Activated CD4-positive, alpha-beta T cell treated with anti-CD3 and anti-CD28 coated beads for 4 hours (primary cell): ENCODE results near the gene CXCL8.

ENCODE experiments used
- DNase-seq, 2 donors: peaks; one replicate each; pipeline ENCODE4 v3.0.0-alpha.2; 2020

Gene CXCL8

DNA sequence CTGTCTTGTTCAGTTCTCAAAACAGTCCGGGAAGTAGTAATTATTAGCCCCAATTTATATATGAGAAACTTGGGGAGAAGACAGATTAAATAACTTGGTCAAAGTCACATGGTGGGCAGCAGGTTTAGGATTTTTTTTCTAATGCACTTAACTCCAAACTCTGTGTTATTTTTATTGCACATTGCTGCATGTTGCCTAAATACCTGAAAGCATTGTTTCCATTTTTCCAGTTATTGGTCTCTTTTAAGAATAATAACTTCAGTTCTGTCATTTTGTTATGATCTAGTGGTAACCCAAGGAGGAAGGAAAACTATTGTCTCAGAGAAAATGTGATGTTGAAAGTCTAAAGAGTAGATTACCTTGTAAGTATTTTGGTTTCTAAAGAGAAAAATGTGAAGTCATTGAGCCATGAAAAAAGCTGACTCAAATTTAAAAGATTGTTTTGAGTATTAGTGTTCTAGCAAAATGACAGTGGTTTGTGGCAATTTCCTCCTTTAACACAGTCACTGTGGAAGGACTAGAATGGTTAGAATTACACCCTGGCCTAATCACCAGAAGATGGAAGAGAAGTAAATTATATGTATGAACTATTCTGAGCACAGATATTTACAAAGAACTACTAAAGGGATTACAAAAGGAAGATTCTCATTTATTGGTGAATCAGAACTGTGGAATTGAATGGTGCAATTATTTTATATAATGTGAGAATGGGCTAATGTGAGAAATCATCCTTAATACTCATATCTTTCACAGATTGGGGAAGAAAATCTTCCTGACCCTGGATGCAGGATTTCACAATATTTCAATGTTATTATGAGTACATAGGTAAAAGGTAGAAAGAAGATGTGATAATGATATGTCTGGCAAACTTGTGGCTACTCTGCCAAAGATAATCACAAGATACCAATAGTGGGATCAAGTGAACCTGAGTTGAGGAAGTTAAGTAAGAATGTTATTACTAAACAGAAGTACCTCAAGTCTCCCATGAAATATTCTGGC lies 21.7 kb upstream of the CXCL8 start:
- DNase-seq, result no peak

DNA sequence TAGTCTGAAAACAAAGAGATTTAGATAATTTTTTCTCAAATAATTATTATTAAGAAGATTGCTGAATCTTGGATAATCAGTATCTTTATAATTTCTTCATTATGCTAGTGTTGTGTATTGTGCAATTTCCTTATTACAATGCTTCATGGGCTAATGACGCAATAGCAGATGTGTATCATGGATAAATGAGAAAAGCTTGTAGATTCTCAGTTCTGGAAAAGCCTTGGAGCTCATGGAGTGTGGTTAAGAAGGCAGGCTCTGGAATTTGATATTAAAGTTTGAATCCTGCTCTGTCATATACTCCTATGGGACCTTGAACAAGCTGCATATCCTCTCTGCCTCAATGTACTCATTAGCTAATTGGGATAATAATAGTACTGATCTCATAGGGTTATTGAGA lies 18.9 kb upstream of the CXCL8 start:
- no peak for DNase-seq

DNA sequence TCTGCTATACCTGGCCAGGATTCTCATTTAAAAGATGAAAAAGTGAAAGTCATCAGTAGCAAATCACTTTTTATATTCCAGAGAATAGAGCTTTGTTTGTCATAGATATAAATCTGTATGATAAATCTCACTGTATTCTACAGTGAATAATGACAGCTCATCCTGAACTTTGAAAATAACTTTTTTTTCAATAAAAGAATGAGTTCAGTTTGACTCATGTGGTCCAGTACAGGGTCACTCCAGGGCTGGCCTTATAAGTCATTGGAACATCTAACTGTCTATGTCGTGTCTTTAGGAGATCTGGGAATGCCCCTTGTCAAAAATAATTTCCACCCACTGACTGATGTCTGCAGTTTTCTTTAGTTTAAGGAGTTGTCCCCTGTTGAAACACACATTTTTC lies 18.5 kb upstream of the CXCL8 start:
- DNase-seq, result no peak

DNA sequence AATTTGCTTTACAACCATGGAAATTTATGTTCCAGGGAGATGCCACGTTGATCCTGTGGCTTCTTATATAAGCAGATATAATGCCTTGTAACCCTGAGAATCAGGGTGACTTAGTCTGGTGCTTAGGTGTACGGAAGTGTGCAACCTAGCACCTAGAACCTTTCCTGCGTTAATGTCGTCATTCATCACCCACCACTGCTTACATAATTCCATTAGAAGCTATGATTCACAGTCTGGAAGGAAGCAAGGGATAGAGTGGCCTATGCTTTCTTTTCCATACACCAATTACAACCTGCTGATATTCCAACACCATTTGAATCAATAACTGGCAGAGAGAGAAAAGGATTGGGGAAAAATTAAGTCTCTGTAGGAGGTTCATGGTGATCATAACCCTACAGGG lies 17.3 kb upstream of the CXCL8 start:
- DNase-seq, result no peak

DNA sequence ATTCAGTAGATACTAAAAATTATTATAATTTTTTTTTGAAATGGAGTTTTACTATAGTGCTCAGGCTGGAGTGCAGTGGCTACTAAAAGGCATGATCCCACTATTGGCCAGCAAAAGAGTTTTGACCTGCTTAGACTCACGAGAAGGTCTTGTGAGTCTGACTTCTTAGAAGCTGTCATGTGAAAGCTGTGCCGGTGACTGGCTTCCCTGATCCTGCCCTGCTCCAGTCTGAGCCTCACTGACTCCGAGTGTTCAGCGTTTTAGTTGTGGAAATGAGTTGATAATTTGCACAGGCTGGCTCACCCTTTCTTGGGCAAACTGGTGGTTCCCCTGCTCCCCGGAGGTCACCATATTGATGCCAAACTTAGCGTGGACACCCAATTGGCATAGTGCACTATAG lies 16.4 kb upstream of the CXCL8 start:
- DNase-seq, result no peak

DNA sequence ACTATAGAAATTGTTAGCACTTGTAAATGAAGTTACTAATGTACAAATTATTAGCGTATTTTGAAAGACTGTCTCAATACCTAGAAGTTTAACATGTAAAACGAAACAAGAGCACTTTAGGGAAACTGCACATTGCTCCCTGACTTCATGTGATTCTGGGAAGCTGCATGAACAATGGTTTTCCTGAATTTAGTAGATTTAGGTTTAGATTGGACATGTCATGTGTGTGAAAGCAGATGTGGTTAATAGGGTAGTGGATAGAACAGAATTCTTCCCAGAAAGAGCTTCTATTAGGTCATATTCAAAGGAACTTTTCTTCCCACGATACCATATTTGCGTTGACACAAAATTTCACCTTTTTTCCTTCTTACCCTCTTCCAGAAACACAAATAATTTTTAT lies 14.9 kb upstream of the CXCL8 start:
- DNase-seq, result no peak

DNA sequence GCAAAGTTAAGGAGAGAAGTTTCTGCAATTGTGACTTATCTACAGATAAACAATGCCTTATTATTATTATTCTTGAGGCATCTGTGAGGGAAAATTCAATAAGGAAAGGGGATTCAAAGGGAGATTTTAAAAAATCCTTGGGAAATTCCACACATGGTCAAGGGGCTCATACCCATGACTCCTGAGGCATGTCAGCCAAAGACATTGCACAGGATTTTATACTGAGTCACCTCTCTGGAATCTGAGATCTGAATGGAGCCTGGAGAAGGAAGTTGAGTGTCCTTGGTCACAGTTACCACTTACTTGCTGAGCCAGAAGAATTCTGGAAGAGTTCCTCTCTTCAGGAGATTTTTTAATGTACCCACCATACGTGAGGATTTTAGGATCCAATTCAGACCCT lies 14.4 kb upstream of the CXCL8 start:
- DNase-seq, result no peak

DNA sequence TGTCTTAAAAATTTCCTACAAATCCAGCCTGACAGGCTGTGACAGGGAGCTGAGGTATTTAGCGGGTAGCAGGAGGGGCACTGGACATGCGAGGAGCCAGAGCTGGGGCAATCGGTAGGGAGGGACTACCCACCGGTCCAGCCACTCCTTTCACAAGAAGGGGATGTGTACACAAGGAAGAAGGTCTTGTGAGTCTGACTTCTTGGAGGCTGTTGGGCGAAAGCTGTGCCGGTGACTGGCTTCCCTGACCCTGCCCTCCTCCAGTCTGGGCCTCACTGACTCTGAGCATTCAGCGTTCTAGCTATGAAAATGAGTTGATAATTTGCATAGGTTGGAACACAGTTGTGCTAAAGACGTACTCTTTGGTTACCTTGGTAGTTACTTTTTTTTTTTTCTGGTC lies 12.7 kb upstream of the CXCL8 start:
- DNase-seq, result no peak

DNA sequence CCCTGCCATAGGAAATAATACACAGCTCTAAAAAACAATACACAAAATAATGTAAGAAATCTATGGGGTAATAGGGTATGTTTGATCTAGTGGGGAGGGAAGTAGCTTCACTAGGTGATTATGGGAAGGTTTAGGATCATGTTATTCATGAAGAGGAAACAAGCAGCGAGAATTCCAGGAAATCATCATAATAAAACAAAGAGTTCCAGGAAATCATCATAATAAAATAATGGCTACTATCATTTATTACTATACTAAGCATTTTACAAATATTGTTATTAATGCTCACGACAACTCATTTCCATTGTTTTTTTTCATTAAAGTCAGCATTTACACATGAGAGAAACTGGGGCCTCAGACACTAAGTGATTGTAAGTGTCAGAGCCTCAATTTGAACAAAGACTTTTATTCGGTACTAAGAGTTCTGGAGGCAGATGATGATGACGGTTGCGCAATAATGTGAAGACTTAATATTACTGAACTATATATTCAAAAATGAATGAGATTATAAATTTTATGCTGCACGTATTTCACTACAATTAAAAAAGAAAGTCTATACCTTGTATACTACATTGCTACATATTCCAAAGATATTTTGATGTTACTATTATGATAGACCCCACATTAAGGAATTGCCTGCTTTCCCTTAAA lies 12.2 kb upstream of the CXCL8 start:
- DNase-seq, result no peak

DNA sequence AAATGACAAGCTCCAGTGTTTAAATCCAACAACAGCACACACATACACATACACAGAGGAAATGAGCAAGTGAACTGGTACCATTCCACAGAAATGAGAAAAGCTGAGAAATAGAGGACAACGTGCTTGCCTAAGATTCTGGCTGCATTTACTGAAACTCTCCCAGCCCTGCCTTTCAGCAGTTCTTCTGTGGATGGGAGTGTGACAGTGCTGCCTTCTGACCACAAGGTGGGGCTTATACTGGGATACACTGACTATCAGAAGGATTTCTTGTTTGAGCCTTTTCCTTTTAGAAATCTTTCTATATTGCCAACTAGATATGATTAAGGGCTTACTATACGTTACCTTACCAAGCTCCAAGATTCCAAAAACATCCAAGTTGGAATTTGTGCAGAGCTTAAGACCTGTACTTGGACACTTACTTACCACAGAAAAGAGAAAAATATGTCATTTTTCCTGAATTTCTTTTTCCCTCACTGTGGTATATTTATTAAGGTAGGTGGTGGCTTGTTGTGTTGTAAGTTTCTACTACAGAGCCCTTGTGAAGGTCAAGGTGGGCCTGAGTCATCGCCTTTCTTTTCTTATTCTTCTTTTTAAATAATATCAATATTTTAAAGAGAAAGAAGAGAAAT lies 10.7 kb upstream of the CXCL8 start:
- no peak for DNase-seq

DNA sequence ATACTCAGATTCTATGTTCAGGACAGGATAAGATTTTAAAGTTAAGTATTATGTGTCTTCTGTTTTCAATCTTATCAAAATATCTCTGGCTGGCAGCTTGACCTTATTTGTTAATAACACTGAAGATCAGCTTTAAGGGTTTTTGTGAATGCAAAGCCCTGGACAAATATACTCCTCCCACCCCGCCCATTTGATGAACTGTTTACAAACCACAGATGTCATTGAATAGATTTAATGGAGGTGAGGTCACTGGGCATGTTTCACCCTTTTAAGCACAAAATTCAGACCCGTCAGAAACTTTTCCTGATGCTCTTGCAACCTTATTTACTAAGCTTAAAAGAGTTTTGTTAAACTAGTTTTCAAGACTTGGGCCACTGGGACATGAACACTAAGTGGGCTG lies 10.1 kb upstream of the CXCL8 start:
- DNase-seq, result no peak

DNA sequence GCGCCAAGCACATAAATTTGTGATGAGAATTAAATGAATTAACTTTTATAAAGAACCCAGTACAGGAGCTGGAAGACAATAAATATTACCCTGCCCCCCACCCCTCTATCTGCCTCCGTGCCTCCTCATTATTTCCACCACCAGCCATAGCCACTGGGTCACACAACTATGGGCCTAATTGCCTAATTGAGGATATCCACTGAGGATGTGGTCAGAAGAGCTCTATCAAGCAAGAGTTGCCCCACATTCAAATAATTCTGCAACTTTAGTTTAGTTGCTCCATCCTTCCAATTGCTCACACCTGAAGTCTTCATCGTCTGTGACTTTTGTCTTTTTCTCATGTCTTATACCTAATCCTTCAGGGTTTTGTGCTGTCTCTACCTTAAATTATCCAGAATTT lies 9.5 kb upstream of the CXCL8 start:
- no peak for DNase-seq

DNA sequence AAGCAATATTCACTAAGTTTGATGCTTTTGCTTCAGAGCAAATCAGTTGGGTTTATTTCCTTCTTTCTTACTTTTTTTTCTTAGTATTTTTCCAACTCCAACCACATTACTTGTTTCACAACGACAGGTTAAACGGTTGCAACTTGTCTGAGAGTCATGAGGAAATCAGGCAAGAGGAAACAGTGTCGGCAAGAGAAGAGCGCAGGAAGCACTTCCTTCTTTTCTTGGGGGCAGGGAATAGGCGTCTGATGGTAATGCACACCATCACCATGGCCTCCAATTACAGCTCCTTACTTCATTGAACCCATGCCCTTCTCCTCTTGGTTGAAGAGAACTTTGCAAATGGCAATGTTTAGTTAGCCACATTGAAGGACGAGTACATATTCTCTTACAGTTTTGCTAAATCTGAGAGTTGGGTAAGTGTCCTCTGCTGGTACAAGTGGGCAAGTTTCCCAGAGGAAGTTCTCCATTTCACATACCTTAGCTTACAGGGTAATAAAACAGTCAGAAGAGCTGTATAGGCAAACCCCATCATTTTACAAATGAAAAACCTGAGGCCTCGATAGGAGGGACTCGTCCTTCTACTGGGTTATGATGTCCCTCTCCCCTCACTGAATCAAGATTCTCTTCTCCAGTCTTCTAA lies 8.3 kb upstream of the CXCL8 start:
- DNase-seq, result no peak

DNA sequence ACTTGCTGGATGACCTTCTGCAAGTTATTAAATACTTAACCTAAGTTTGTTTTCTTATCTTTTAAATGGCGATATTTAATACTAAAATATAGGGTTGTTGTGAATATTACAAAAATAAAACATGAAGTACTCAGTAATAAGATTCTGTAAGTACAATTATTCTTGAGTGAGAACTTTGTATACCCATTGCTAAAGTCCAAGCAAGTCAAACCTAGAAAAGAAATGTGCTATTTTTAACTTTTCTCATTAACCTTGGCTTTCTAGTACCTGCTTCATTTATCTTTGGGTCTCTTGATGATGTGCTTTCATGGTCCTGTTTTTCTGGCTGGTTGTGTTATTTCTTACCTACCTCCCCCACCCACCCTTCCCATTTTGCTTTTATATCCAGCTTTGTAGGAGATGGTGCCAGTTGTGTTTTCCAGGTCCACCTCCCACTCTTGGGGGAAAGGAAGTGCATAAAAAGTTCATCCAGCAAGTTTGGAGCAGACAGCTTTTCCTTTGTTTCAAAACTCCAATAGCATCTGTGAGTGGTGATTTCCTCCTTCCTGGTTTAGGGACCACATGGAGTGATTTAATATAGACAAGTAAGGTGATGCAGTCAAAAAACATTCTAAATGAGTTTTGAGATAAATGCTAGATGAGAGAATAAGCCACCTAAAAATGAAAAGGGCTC lies 7.5 kb upstream of the CXCL8 start:
- DNase-seq, result no peak

DNA sequence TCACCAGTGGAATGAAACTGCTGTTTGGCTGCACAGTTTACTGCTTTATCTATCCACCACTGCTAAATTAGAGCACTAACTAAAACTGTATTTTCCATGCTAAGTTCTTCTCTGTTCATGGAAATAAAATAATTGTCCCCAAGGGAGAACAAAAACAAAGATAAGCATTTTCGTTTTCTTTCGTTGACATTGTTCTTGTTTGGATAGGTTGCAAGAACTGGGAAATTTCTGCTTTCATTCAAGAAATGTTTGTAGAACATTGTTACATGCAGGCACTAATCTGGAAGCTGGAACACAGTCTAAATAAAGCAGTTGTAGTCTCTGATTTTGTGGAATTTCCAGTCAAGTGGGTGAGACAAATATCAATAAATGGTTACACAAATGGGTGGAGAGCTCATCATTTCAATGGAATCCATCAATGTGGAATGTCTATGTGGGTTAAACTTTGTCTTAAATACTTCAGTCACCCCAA lies 5.8 kb upstream of the CXCL8 start:
- DNase-seq, result no peak

DNA sequence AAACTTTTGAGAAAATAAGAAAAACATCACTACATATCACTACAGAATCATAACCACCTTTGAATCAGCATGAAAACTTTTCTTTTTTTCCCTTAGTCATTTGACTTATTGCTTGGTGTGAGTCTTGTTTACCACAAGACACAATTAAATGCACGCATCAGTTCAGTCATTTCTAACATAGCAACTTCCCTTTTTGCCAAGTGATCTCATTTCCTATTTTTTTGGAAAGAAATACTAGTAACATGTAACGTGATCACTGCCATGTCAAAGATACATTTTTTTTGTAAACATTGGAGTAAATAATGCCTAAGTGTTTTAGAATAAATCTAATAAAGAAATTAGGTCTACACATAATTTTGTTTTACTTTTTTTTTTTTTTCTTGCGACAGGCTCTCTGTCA lies 5.1 kb upstream of the CXCL8 start:
- no peak for DNase-seq

DNA sequence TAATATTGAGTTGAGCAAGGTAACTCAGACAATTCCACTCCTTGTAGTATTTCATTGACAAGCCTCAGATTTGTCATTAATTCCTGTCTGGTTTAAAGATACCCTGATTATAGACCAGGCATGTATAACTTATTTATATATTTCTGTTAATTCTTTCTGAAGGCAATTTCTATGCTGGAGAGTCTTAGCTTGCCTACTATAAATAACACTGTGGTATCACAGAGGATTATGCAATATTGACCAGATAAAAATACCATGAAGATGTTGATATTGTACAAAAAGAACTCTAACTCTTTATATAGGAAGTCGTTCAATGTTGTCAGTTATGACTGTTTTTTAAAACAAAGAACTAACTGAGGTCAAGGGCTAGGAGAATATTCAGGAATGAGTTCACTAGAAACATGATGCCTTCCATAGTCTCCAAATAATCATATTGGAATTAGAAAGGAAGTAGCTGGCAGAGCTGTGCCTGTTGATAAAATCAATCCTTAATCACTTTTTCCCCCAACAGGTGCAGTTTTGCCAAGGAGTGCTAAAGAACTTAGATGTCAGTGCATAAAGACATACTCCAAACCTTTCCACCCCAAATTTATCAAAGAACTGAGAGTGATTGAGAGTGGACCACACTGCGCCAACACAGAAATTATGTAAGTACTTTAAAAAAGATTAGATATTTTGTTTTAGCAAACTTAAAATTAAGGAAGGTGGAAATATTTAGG lies 821 bp downstream of the CXCL8 start:
- no peak for DNase-seq

DNA sequence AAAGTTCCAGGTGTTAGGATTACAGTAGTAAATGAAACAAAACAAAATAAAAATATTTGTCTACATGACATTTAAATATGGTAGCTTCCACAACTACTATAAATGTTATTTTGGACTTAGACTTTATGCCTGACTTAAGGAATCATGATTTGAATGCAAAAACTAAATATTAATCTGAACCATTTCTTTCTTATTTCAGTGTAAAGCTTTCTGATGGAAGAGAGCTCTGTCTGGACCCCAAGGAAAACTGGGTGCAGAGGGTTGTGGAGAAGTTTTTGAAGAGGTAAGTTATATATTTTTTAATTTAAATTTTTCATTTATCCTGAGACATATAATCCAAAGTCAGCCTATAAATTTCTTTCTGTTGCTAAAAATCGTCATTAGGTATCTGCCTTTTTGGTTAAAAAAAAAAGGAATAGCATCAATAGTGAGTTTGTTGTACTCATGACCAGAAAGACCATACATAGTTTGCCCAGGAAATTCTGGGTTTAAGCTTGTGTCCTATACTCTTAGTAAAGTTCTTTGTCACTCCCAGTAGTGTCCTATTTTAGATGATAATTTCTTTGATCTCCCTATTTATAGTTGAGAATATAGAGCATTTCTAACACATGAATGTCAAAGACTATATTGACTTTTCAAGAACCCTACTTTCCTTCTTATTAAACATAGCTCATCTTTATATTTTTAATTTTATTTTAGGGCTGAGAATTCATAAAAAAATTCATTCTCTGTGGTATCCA lies 1.6 kb downstream of the CXCL8 start:
- no peak for DNase-seq

DNA sequence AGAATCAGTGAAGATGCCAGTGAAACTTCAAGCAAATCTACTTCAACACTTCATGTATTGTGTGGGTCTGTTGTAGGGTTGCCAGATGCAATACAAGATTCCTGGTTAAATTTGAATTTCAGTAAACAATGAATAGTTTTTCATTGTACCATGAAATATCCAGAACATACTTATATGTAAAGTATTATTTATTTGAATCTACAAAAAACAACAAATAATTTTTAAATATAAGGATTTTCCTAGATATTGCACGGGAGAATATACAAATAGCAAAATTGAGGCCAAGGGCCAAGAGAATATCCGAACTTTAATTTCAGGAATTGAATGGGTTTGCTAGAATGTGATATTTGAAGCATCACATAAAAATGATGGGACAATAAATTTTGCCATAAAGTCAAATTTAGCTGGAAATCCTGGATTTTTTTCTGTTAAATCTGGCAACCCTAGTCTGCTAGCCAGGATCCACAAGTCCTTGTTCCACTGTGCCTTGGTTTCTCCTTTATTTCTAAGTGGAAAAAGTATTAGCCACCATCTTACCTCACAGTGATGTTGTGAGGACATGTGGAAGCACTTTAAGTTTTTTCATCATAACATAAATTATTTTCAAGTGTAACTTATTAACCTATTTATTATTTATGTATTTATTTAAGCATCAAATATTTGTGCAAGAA lies 2.3 kb downstream of the CXCL8 start:
- no peak for DNase-seq

DNA sequence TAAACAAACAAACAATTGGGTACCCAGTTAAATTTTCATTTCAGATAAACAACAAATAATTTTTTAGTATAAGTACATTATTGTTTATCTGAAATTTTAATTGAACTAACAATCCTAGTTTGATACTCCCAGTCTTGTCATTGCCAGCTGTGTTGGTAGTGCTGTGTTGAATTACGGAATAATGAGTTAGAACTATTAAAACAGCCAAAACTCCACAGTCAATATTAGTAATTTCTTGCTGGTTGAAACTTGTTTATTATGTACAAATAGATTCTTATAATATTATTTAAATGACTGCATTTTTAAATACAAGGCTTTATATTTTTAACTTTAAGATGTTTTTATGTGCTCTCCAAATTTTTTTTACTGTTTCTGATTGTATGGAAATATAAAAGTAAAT lies 2.9 kb downstream of the CXCL8 start:
- DNase-seq, result no peak

DNA sequence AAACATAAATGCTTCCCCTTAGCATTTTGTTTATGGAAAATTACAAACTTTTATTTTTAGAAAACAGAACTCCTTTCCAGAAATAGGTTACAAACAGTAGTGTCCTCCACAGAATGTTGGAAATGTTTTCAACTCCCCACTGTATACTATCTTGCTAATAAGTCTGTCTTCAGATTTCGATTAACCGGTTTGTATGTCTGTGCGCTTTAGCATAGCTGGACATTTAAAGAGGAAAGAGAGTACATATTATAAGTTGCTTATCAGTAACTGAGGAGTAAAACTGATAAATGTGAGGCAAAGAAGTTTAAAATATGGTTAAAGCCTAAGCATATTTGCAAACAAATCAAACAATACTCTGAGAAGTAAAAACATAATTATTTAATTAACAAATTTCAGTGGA lies 3.4 kb downstream of the CXCL8 start:
- no peak for DNase-seq
